Right lobe of liver (tissue), 4 donors: ENCODE results near the gene LAS1L.

ENCODE experiments used
- POLR2A ChIP-seq: fragments of 450-650 bp; IDR thresholded peaks from one replicate; pipeline ENCODE4 v1.6.1; 2017; ENCODE audit warnings: antibody characterized with exemption, mild to moderate bottlenecking
- TF ChIP-seq, protein P1 (sequence below), 4 donors: fragments of 200-600 bp in 3 of 4; fragments of 450-650 bp in 1 of 4; IDR thresholded peaks; one replicate each; pipeline versions ENCODE4 v1.5.1 to v1.8.0; 2016 to 2022; ENCODE audit warnings: antibody characterized with exemption in 4 of 4, mild to moderate bottlenecking in 2 of 4
- donor health status: DM: no; HTN: no; CAD: no.
- donor health status: DM: no; HTN: no; CAD: no.
- donor health status: DM: no; HTN: yes; CAD: no.

DNA sequence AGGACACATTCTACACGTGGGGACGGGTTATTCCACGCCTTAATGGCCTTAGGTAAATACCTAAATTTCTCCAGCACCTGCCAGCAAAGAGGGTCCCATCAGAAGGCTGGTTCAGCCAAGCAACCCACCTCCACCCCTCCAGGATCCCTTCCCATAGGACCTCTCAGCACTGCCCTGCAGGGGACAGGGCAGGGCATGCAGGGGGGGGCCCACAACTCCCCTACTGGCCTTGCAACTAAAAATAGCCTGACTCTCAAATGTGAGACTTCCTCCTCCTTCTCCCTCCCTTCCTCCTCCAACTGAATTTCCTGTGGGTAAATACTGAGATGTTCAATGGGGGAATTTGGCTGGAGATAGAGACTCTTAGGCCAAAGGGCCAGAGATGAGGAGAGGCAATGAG lies 6.3 kb downstream of the LAS1L start:
- TF ChIP-seq, protein P1, sequence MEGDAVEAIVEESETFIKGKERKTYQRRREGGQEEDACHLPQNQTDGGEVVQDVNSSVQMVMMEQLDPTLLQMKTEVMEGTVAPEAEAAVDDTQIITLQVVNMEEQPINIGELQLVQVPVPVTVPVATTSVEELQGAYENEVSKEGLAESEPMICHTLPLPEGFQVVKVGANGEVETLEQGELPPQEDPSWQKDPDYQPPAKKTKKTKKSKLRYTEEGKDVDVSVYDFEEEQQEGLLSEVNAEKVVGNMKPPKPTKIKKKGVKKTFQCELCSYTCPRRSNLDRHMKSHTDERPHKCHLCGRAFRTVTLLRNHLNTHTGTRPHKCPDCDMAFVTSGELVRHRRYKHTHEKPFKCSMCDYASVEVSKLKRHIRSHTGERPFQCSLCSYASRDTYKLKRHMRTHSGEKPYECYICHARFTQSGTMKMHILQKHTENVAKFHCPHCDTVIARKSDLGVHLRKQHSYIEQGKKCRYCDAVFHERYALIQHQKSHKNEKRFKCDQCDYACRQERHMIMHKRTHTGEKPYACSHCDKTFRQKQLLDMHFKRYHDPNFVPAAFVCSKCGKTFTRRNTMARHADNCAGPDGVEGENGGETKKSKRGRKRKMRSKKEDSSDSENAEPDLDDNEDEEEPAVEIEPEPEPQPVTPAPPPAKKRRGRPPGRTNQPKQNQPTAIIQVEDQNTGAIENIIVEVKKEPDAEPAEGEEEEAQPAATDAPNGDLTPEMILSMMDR (IDR thresholded peaks at IDR 0.05), result no peak
- no peak for TF ChIP-seq POLR2A
